A673 (cell line): ENCODE data around the gene CNNM1.

Experiments used
- CTCF ChIP-seq: fragments of 300-800, 200-600 bp; sonication (generic); conservative IDR thresholded peaks from 2 replicates; pipeline ENCODE4 v1.5.1; 2017; ENCODE audit warnings: low read depth, mild to moderate bottlenecking, antibody characterized with exemption, low read length, moderate library complexity, mixed read lengths
- EZH2 ChIP-seq: fragments of 200-600 bp; sonication (generic); IDR thresholded peaks from 2 replicates; pipeline ENCODE4 v1.6.1; 2017; ENCODE audit warnings: borderline replicate concordance, low read depth, mild to moderate bottlenecking, mixed read lengths, antibody characterized with exemption, low read length; ENCODE audit not compliant: poor library complexity, severe bottlenecking

- no peak for TF ChIP-seq CTCF
- TF ChIP-seq EZH2 = no peak
These were observed 8.7 kb downstream of the CNNM1 start for GRCh38 chr10:99337901-99338300.
